HG02852 (cell line): ENCODE measurements around the gene CMPK1.
"Not testable (repeated sequence)": the region's sequence is repeated elsewhere in the genome, so short reads cannot be mapped to it uniquely, and the experiment has no call there.

Experiments
- ATAC-seq: cut with Tn5 transposase; IDR thresholded peaks from one replicate; pipeline ENCODE4 v1.9.1; 2021; ENCODE audit warnings: mild to moderate bottlenecking, moderate library complexity; ENCODE audit not compliant: unreplicated experiment

CMPK1 gene

DNA sequence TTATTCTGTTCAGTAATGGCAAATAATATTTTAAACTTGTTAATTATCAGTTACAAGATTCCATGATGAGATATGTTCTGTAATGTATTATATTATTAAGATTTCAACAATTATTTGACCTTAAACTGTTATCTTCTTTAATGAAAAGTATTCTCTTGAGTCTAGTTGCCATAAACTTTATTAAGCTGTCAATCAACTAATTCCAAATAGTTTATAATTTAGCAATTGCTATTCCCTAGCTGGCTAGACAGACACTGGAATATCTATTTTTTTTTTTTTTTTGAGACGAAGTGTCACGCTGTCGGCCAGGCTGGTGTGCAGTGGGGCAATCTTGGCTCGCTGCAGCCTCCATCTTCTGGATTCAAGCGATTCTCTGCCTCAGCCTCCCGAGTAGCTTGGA, 3.8 kb downstream of the CMPK1 start:
- ATAC-seq = no peak

DNA sequence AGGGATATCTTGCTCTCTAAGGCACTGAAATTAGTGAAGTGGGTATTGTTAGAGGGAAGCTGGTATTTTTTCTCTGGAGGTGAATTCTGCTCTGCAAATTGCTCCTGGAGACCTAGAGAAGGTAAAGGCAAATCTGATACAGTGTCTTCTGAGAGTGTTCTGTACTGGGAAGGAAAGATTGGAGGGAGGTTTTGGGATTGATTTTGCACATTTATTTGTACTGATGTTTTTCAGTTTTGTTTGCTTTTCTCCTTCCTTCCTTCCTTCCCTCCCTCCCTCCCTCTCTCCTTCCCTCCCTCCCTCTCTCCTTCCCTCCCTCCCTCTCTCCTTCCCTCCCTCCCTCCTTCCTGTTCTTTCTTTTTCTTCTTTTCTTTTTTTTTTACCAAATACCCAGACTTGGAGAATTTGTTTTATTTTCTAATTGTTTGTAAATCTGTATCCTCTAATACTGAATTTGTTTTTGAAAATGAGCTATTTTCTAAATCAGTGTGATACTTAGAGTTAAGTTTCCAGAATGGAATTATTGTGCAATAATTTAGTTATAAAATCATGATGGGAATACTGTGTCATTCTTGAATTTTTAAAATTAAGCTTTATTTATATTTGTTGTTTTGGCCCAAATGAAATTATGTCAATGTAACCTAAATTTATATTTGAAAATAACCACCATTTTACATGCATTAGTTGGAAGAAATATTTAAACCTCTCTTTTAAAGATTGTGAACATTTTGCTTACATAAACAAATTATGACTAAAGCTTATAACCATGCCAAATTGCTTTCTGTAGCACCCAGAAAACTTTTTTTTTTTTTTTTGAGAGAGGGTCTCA, 4.9 kb downstream of the CMPK1 start:
- ATAC-seq = no peak

DNA sequence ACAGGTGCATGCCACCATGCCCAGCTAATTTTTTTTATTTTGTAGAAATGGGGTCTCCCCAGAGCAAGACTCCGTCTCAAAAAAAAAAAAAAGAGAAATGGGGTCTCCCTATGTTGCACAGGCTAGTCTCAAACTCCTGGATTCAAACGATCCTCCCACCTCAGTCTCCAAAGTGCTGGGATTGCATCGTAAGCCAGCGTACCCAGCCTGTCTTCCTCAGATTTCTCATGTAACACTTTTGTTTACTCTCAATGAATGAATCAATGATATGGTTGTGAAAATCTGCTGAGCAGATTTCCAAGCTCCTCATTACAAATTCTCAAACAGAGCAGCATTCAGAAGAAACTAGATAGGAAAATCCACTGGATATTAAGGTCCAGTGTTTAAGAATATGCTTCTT, 6.6 kb downstream of the CMPK1 start:
- no peak for ATAC-seq

DNA sequence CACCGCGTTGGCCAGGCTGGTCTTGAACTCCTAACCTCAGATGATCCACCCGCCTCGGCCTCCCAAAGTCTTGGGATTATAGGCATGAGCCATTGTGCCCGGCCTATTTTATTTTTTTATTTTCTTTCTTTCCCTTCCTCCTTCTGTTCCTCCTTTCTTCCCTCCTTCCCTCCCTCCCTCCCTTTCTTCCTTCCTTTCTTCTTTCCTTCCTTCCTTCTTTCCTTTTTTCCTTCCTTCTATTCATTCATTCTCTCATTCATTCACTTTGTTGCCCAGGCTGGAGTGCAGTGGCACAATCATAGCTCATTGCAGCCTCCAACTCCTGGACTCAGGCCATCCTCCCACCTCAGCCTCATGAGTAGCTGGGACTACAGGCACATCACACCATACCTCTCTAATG, 13.4 kb downstream of the CMPK1 start:
- not testable (repeated sequence) for ATAC-seq

DNA sequence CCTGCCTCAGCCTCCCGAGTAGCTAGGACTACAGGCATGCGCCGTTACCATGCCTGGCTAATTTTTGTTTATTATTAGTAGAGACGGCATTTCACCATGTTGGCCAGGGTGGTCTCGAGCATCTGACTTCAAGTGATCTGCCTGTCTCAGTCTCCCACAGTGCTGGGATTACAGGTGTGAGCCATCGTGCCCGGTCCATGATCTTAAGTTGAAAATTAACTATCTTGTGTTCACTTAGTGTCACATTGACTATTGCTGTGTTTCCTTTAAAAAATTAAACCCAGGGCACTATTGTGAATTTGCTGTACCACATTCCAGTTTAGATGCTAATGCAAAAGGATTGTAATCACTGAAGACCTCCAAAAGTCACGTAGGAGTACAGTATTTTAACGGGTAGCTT, 14.1 kb downstream of the CMPK1 start:
- no peak for ATAC-seq

DNA sequence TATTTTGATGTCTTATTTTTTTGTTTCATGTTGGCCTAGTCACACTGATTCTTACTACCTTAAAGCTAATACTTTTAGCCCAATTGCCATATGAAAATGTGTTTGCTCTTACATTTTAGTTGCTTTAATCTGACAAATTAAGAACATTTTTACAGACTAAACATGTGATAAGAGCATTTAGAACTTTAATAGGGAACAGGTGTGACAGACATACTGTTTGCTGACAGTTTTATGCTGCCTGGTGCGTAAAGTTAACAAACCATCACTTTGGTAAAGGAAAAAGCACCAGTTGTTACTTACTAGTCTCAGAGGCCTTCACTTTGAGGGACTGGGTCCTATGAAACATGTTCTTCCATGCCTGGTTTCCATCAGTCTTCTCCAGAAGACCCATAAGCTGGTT, 14.7 kb downstream of the CMPK1 start:
- ATAC-seq = no peak

DNA sequence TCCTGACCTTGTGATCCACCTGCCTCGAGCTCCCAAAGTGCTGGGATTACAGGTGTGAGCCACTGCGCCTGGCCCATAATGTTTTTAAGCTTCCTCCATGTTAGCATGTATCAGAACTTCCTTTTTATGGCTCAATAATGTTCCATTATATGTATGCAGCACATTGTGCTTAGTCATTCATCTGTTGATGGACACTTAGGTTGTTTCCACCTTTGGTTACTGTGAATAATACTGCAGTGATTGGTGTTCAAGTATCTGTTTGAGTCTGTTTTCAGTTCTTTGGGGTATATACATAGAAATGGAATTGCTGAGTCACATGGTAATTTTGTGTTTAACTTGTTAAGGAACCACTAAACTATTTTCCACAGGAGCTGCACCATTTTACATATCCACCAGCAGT, 17.7 kb downstream of the CMPK1 start:
- ATAC-seq = peak; percentile 93

DNA sequence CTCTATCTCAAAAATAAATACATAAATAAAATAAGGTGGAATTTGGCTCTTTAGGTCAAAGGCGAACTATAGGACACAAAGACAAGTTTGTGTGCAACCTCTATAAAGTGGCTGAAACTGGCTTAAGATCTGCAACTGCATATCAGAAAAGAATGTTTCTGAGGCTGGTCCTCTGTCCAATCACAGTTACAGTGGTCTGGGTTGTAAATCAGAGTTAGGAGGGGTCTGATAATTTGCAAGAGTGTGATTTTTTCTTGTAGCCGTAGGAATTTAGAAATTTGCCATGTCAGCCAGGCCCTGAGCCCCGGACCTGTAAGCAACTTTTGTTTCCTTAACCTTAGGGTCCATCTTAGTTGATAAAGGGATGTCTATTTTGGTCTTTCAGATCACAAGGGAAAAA, 27.8 kb downstream of the CMPK1 start:
- no peak for ATAC-seq

DNA sequence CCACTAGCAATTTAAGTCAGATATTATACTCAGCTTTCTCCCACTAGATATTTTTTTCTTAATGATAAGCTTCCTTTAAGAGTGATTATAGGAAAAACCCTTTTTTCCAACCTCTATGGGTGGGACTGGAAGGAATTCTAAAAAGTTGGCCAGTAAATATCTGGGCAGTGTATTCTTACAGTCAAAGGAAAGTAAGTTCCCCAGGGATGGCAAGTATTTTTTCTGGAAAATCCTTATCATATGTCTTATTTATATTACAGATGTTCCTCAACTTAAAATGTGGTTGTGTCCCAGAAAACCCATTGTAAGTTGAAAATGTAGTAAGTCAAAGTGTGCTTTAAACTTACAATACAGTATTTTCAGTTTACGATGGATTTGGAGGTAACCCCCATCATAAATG, 29.2 kb downstream of the CMPK1 start:
- no peak for ATAC-seq

DNA sequence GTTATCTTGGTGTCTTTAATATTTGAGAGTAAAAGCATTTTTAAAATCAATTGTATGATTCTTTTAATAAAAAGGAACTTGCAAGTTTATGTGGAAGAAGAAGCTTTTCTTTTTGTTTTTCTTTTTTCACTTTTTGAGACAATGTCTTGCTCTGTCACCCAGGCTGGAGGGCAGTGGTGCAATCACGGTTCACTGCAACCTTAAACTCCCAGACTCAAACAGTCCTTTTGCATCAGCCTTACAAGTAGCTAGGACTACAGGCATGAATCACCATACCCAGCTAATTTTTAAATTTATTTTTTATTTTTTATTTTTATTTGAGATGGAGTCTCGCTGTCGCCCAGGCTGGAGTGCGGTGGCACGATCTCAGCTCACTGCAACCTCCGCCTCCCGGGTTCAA, 34.1 kb downstream of the CMPK1 start:
- ATAC-seq = no peak

DNA sequence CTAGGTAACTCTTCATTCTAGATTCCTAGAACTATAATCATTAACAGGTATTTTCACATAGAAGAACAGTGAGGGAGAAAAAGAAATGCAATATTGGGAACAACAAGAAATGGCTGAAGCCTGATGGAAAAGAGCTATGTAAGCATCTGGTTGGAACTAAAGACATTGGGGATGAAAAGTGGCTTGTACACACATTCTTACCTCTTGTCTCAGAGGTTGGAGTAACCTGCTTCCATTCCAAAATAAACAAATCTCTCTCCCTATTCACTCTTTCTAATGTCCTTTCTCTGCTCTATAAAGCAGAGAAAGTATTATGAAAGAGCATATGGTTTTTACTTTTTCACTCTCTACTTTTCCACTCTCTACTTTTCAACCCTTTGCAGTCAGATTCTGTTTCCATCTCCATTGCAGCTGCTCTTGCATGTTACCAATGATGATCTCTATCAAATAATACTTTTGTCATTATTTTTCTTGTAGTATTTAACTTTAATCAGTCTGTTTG, 37.5 kb downstream of the CMPK1 start:
- no peak for ATAC-seq

DNA sequence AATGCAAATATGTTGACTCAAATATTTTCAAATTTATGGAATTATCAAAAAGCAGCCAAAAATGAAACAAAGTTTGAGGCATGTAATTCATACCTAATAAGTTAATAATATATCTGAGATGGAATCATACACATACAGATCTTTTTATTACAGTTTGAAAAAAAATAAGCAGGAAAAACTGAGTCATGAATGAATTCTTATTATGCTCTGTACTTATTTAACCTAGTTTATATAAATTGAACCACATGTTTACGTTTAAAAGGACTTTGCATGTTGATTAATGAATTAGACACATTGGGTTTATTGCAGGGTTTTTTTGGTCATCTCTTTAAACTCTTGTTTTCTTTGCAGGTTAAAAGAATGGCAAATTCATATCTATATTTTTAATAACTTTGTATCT, 40.9 kb downstream of the CMPK1 start:
- no peak for ATAC-seq

DNA sequence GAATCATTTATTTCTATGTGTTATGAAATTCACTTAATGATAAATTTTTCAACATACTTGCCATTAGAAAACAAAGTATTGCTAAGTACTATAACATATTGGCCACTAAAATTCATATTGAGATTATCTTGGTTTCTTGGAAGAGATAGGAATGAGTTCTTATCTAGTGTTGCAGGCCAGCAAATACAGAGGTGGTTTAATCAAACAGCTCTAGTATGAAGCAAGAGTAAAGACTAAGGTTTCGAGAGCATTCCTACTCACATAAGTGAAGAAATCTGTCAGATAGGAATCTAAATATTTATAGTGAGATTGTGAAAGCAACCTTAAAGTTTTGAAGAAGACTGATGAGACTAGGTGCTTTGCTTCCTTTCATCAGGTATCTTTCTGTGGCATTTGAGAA, 44.6 kb downstream of the CMPK1 start:
- no peak for ATAC-seq

DNA sequence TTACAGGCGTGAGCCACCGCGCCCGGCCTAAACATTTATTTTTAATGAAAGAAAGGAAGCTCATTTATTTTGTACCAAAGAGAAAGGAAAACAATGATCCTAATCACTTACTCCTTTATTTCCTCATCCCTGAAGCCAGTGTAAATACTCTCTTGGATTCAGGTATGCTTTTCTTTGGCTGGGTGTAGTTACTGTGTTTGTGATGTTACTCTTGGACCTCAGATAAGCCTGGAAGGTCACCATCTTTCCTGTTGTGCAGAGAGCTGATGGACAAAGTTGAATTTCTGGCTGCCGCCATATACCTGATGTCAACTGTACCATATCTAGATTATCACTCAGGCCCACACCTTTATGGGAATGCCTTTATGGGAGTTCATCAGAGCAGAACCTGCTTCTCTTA, 47.1 kb downstream of the CMPK1 start:
- no peak for ATAC-seq

DNA sequence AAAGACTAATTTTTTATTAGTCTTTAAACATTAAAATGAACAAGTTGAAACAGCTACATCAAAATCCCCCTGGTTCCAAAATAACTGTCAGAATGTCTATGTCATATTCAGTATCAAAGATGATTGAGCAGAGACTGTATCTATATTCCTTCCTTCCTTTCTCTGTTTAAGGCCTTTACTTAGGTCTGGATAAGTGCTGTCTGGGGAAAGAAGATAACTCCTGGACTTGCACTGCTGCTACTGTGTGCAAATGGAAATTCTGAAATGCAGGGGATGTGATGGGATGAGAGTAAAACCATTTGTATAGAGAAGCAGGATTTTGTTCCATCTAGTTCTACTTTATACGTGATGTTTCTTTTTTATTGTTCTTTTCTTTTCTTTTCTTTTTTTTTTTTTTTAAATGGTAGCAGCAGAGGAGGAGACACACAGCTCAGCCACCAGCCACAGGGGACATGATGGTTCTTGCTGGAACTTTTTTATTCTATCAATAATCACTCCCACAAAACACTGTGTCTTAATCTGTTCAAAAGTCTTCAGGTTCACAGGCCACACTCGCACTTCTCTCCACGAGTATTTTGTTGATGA, 48.9 kb downstream of the CMPK1 start:
- ATAC-seq = no peak

DNA sequence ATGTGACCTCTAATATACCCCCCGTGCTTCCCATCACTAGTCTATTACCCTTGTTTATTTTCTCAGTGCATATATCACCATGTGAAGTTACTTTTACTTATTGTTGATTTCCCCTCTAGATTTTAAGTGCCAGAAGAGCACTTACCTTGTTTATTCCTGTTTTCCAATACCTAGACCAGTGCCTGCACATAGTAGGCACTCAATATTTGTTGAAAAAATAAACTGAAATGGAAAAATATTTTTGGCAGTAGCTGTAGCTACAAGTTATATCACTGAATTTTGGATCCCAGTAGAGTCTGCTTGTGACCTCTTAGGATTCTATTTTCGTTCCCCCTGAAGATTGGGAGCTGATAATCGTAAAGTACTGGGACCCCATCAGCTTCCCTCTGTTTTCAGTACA, 50.5 kb downstream of the CMPK1 start:
- ATAC-seq = no peak

DNA sequence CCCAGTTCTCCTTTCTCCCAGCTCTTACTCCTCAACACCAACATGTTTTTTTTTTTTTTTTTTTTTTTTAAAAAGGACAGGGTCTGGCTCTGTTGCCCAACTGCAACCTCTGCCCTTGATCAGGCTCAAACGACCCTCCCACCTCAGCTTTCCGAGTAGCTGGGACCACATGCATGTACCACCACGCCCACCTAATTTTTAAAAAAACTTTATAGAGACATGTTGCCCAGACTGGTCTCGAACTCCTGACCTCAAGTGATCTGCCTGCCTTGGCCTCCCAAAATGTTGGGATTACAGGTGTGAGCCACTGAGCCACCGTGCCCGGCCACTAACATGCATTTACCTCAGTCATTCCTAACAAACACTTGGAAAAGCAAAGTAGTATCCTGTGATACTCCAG, 51.4 kb downstream of the CMPK1 start:
- no peak for ATAC-seq

DNA sequence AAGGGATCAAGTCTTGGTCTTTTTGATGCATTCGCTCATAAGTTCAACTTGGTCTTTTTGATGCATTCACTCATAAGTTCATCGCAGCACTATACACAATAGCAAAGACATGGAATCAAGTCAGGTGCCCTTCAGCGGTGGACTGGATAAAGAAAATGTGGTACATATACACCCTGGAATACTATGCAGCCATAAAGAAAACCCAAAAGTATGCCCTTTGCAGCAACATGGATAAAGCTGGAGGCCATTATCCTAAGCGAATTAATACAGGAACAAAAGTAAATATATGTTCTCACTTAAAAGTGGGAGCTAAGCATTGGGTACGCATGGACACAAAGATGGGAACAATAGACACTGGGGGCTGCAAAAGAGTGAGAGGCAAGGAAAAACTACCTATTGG, 52.7 kb downstream of the CMPK1 start:
- ATAC-seq = no peak

DNA sequence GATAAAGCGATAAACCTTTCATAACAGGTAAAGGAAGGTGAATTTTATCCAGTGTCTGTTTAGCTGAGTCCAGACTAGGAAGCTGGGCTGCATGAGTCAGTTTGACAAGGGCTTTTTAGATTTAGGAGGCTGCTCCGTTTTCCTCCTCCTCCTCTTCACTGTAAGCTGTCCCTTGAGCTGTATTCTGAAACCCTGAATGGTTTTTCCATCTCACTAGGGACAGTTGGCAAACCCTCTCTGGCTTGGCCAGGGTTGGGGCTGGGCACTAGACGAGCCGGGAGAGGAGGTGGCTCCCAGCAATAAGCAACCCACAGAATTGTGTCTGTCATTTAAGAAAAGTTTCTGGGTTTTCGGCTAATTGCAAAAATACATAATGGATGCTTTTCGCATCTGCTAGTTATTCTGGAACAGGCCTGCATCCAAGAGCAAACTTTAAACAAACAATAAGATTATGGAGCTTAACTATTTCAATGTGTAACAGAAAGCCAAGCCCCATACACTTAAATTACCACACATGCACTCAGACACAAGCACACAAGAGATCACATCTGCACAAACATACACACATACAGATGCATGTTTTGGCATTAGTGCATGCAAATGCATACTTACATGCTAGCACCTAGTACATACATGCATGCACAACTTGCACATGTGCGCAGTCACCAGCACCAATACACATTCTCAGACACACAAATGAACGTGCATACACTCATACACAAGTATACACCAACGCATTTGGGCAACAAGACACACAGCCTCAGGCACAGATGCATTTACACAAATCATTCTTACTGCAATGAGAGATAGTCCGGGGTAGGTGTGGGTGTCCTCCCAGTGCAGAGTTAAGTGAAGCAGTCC, 54.7 kb downstream of the CMPK1 start:
- ATAC-seq = no peak

DNA sequence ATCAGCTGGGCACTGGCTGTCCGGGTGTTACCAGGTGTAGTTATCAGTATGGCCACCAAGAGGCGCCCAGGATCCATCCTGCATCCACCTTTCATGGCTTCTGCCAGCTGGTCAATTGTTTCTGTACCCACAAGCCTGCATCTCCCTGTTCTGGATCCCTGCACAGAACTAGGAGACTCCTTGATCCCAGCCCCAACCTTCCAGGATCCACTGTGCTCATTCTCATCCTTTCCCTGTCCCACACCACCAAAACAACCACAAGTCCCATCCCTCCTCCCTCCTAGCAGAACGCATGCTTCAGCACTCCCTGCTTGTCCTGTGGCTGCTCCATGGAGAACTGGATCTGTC, 55.3 kb downstream of the CMPK1 start:
- ATAC-seq = no peak

DNA sequence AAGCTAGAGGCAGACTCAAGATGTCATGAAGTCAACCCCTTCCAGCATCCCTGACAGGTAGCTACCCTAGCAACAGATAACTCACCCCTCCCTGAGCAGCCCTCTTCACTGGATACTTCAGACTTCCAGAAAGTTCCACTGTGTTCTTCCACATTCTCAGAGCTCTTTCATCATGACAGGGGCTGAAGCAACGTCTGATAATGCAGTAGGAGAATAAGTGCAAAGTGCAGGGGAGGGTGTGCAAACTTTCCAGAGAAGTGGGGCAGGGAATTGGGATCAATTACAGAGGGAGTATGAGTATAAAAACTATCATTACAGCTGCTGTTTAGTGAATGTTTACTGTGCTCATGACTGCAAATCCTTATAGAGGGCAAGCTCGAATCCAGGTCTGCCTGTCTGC, 56.1 kb downstream of the CMPK1 start:
- ATAC-seq = no peak

DNA sequence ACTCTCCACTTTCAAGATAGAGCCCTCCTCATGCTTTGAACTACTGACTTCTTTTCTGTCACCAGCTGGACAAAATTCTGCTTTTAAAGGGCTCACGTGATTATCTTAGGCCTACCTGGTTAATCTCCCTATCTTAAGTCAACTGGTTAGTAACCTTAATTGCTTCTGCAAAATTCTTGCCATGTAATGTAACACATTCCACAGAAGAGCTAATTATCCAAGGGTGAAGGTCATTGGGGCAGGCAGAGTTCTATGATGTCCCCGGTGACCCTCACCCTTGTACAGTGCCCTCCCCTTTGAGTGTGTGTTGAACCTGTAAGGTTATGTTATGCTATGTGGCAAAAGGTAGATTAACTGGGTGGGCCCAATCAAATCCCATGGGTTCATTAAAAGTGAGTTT, 57.3 kb downstream of the CMPK1 start:
- no peak for ATAC-seq
